EL (cell line): ENCODE data around the gene KLK8.
"Not testable (repeated sequence)": the region's sequence is repeated elsewhere in the genome, so short reads cannot be mapped to it uniquely, and the experiment has no call there.

Source experiments
- DNase-seq: peaks from one replicate; pipeline ENCODE4 v3.0.0-alpha.2; 2016

Gene KLK8

GRCh38 chr19:50981587-50982146 is 19.7 kb downstream of the KLK8 start:
- DNase-seq = no peak

DNA sequence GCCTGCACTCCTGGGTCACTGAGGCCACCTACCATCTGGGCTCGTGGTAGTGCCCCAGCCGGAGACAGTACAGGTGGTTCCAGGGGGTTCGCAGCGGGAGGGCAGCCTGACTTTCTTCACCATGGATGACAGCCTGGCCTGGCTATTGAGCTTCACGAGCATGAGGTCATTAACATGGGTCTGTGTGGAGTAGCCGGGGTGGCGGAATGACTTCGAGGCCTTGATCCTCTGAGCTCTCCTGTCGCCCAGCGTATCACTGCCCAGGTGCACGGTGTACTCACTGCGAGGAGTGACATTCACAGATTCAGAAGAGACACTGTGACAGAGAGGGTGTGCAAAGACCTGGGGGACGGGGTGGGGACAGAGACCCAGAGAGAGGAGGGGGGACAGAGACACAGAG is 21.2 kb downstream of the KLK8 start:
- no peak for DNase-seq

GRCh38 chr19:50979758-50980157 is 21.6 kb downstream of the KLK8 start:
- no peak for DNase-seq

DNA sequence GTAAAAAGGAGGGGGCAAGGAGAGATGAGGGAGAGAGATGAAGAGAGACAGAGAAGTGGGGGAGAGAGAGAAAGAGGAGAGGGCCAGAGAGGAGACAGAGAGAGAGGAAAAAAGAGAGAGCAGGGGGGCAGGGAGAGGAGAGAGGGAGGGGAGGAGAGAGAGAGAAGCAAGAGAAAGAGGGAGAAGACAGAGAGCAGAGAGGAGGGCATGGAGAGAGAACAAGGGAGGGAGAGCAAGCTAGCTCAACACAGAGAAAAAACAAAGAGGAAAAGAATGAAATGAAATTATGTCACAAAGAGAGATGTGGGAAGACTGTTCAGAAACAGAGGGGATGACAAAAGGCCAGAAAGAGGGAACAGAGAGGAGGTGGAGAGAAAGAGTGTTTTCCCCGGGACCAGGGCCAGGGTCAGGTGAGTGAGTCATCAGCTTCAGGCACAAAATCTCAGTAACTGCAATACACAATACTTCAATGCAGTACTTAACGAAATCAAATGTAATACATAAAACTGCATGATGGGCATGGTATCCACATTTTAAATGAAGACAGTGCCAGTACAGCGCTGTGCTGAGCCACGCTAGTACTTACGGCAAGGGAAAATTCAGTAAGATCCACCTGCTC is 22.5 kb downstream of the KLK8 start:
- DNase-seq = no peak

- DNase-seq = no peak
These were observed 23.8 kb downstream of the KLK8 start for GRCh38 chr19:50977626-50978025.

DNA sequence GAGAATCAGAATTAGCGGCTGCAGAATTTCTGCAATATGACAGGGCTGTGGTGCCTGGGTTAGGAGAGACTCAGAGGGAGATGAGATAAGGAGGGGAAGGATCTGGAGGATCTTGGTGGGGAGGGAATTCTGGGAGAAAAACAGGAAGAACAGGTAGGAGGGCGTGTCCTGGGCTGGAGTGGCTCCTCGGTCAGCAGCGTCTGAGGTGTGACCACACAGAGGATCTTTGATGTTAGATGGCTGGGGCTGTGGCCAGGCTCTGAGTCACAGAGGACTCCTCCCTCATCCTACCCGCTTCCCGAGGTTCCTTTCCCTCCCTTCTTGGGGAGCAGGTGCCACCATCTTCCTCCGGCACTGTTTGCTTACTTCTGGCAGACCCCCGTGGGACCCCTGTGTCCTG is 25.6 kb downstream of the KLK8 start:
- no peak for DNase-seq

- DNase-seq = no peak
These were observed 26.5 kb downstream of the KLK8 start for GRCh38 chr19:50974702-50975556.

DNA sequence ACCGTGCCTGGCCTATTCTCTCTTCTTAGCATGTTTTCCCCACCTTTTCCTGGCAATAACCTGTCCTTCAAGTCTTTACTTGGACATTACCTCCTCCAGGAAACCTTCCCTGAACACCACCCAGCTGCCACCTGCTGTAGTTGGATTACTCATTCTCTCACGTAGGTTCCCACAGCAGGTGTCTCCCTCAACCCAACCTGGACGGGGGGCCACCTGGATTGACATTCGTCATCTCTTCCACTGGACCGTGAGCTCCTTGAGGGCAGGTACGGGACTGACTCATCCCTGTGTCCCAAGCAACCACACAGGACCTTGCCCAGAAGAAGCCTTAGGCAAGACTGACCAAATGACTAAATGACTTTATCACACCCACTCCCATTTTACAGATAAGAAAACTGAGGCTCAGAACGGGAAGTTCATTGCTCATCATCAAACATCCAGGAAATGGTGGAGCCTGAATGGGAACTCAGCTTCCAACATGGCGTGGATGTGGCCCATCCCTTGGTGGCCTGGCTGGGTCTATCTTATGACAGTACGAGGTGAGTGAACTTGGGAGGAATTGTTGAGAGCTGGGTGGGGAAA is 28.5 kb downstream of the KLK8 start:
- no peak for DNase-seq

DNA sequence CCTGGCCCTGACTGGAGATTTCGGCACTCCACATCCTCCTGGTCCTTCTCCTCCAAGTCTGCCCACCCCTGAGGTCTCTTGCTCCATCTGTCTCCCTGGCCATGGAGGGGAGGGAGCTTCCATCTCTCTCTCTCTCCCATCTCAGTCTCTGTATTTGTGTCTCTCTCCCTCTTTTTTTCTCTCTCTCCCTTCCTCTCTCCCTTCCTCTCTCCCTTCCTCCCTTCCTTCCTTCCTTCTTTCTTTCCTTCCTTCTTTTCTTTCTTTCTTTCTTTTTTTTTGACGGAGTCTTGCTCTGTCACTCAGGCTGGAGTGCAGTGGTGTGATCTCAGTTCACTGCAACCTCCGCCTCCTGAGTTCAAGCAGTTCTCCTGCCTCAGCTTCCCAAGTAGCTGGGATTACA is 31.6 kb downstream of the KLK8 start:
- DNase-seq = not testable (repeated sequence)

DNA sequence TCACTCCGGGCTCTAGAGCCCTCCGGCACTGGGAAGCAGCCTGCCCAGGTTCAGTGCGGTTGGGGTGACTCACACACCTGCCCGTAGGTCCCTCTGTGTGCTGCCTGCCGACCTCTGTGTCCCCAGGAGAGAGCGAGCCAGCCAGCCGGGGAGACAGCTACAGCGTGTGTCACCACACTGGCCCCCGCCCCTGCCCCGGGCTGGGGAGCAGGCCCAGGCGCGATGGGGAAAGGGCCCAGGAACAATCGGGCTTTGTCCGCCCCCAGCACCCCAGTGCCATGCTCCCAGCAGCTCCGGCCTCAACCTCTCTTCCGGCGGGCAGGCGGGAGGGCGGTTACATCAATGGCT is 32.0 kb downstream of the KLK8 start, which contains the start of gene KLK6:
TSS of gene KLK6 (minus strand) at position 179 of the 348 bp plus-strand sequence. CDS start 1,487 bp downstream, outside the sequence.
- no peak for DNase-seq

- DNase-seq = no peak
These were observed 32.5 kb downstream of the KLK8 start for GRCh38 chr19:50968716-50969412.

GRCh38 chr19:50967929-50968715 is 33.3 kb downstream of the KLK8 start:
- no peak for DNase-seq

DNA sequence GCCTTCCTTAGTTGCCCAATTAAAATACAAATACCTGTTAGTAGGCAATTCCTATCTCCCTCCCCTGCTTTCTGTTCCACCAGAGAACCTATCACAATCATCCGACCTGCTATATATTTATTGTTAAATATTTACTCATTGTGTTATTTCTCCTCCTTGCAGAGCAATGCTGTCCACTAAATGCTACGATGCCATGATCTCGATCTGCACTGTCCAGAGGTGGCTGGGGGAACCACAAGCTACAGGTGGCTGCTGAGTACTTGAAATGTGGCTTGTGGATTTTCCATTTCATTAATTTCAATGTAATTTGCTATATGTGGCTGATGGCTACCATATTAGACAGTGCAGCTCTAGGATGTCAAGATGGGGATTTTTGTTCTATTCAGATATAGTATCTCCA is 37.1 kb downstream of the KLK8 start:
- DNase-seq = no peak

DNA sequence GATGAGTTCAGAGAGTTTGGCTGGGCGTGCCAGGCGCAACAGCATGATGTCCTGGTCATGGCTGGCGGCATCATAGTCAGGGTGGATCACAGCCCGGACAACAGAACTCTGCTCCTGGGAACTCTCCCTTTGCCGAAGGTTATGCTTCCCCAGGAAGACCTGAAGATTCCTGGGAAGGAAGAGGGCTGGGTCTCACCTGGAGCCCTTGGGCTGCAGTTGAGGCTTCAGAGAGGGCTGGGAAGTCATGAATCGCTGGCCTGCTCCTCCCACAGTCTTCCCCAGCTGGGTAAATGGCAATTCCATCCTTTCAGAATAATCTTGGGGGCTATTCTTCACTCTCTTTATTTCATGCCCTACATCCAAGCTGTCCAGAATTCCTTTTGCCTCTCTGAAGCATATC is 38.0 kb downstream of the KLK8 start:
- DNase-seq = no peak

GRCh38 chr19:50962245-50962644 is 39.2 kb downstream of the KLK8 start:
- no peak for DNase-seq

GRCh38 chr19:50959731-50960500 is 41.5 kb downstream of the KLK8 start:
- DNase-seq = peak; percentile 9

DNA sequence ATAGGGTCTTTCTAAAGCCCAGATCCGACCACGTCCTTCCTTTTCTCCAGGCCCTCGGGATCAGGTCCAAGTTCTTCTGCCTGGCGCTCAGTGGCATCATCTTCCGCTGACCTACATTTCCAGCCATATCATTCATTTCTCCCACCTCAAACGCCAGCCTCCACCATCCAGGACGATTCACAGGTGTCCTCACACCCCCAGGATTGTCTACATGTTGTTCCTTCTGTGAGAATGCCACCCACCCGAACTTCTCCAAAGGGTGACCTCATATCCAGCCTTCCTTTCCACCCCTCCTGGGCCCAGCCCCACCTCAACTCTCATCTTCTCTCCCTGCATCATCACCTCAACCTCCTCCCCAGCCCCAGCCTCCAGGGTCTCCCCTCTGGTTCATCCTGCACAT is 43.8 kb downstream of the KLK8 start:
- DNase-seq = no peak

DNA sequence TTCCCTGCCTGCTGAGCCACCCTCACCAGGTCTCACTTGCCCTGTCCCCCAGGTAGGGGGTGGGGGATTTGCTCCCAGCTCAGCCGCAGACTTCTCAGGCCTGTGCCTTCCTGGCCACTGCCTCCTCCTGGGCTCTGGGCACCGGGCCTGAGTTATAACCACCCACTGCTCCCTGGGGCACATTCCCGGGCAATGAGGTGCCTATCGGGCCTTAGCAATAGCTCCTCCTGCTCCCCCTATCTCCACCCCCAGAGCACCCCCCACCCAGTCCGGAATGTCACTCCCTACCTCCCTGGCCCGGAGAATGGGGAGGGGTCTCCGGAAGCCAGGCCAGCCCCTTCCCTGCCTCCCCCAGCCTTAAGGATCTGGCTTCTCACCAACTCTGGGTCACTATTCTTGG is 48.5 kb downstream of the KLK8 start, which contains the start of gene KLK5:
TSS of gene KLK5 (minus strand) at position 129 of the 400 bp plus-strand sequence. CDS start 381 bp downstream, outside the sequence.
- DNase-seq = peak; percentile 29

DNA sequence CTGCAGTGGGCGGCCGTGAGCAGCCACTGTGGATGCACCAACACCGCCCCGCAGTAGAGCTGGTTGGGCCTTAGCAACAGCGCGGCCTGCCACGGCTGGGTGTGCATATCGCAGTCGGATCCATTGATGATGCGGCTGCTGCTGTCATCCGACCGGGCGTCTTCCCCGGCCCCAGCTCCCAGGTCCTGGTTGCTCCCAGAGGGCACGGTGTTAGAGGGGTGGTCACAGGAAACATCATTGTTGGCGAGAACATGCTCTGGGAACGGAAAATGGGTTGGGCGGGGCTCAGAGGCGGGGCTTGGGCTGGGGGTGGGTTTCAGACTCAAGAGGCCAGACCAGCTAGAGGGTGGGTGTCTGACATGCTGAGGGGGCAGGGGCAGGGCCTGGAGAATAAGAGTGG is 51.5 kb downstream of the KLK8 start:
- DNase-seq = no peak

GRCh38 chr19:50947123-50947522 is 54.3 kb downstream of the KLK8 start:
- no peak for DNase-seq
